HG03520 (cell line): Measurements from ENCODE around the gene C4orf36.
A peak's percentile ranks its signal among the peaks of the same experiment; 100 is the strongest.
"Not testable (repeated sequence)": the region's sequence is repeated elsewhere in the genome, so short reads cannot be mapped to it uniquely, and the experiment has no call there.

Source experiments
- ATAC-seq: cut with Tn5 transposase; IDR thresholded peaks from one replicate; pipeline ENCODE4 v1.9.1; 2021; ENCODE audit warnings: mild to moderate bottlenecking, moderate library complexity; ENCODE audit not compliant: unreplicated experiment

Gene C4orf36

GRCh38 chr4:86917212-86918039, 25.2 kb upstream of the C4orf36 start:
- ATAC-seq, result no peak

GRCh38 chr4:86916392-86916791, 24.2 kb upstream of the C4orf36 start:
- ATAC-seq, result no peak

- ATAC-seq, result no peak
Observed at GRCh38 chr4:86910820-86911684, 18.8 kb upstream of the C4orf36 start.

GRCh38 chr4:86910369-86910768, 18.1 kb upstream of the C4orf36 start:
- ATAC-seq, result no peak

GRCh38 chr4:86909546-86910295, 17.5 kb upstream of the C4orf36 start:
- ATAC-seq, result no peak

- no peak for ATAC-seq
Observed at GRCh38 chr4:86908251-86908657, 16.0 kb upstream of the C4orf36 start.

- no peak for ATAC-seq
Observed at GRCh38 chr4:86901864-86902263, 9.6 kb upstream of the C4orf36 start.

GRCh38 chr4:86898562-86898961, 6.3 kb upstream of the C4orf36 start:
- no peak for ATAC-seq

GRCh38 chr4:86896596-86896995, 4.4 kb upstream of the C4orf36 start:
- no peak for ATAC-seq

- ATAC-seq, result peak; percentile 56
Observed at GRCh38 chr4:86895692-86896488, 3.7 kb upstream of the C4orf36 start.

GRCh38 chr4:86894455-86894854, 2.2 kb upstream of the C4orf36 start:
- ATAC-seq, result no peak

- ATAC-seq, result no peak
Observed at GRCh38 chr4:86893136-86893535, 914 bp upstream of the C4orf36 start.

GRCh38 chr4:86892636-86892960, 376 bp upstream of the C4orf36 start:
- no peak for ATAC-seq

GRCh38 chr4:86890790-86891189, 1.4 kb downstream of the C4orf36 start:
- ATAC-seq, result no peak

GRCh38 chr4:86879641-86880040, 12.6 kb downstream of the C4orf36 start:
- ATAC-seq, result no peak

GRCh38 chr4:86878640-86879039, 13.6 kb downstream of the C4orf36 start:
- no peak for ATAC-seq

- ATAC-seq, result no peak
Observed at GRCh38 chr4:86876894-86877685, 15.1 kb downstream of the C4orf36 start.

GRCh38 chr4:86875436-86875835, 16.8 kb downstream of the C4orf36 start:
- not testable (repeated sequence) for ATAC-seq

GRCh38 chr4:86872135-86872534, 20.1 kb downstream of the C4orf36 start:
- no peak for ATAC-seq
